Activated CD8-positive, alpha-beta memory T cell treated with anti-CD3 and anti-CD28 coated beads, Interleukin-2, amount 50 U/mL, for 4 hours (primary cell): ENCODE data around the gene FAM25A.
"Not testable (repeated sequence)": the region's sequence is repeated elsewhere in the genome, so short reads cannot be mapped to it uniquely, and the experiment has no call there.

Experiments used
- DNase-seq: peaks from one replicate; pipeline ENCODE4 v3.0.0-alpha.2; 2020

Gene FAM25A

GRCh38 chr10:87020056-87020455 lies at the start of gene FAM25A:
Gene FAM25A, plus strand, starts transcription at chr10:87020294. Its CDS starts 31 bp downstream, at chr10:87020325.
- not testable (repeated sequence) for DNase-seq

- DNase-seq, result no peak
These were observed 49.2 kb upstream of the FAM25A start for GRCh38 chr10:86970982-86971231.

- peak; percentile 90 for DNase-seq
These were observed 48.7 kb upstream of the FAM25A start for GRCh38 chr10:86971232-86971991.

GRCh38 chr10:86972613-86973380 lies 47.3 kb upstream of the FAM25A start:
- DNase-seq, result no peak

- DNase-seq, result no peak
These were observed 45.6 kb upstream of the FAM25A start for GRCh38 chr10:86974484-86974883.

- no peak for DNase-seq
These were observed 43.6 kb upstream of the FAM25A start for GRCh38 chr10:86976362-86977056.

- DNase-seq, result not testable (repeated sequence)
These were observed 41.6 kb upstream of the FAM25A start for GRCh38 chr10:86978457-86978856.

GRCh38 chr10:86979296-86979818 lies 40.7 kb upstream of the FAM25A start:
- DNase-seq, result no peak

- no peak for DNase-seq
These were observed 40.1 kb upstream of the FAM25A start for GRCh38 chr10:86979977-86980448.

GRCh38 chr10:86981020-86981419 lies 39.1 kb upstream of the FAM25A start:
- not testable (repeated sequence) for DNase-seq

- no peak for DNase-seq
These were observed 38.4 kb upstream of the FAM25A start for GRCh38 chr10:86981716-86982115.

- not testable (repeated sequence) for DNase-seq
These were observed 35.6 kb upstream of the FAM25A start for GRCh38 chr10:86984498-86984897.

GRCh38 chr10:86988520-86988919 lies 31.6 kb upstream of the FAM25A start:
- DNase-seq, result no peak

- DNase-seq, result not testable (repeated sequence)
These were observed 28.7 kb upstream of the FAM25A start for GRCh38 chr10:86991362-86991761.

- DNase-seq, result no peak
These were observed 27.6 kb upstream of the FAM25A start for GRCh38 chr10:86992456-86992855.

GRCh38 chr10:86992929-86993328 lies 27.2 kb upstream of the FAM25A start:
- no peak for DNase-seq

GRCh38 chr10:86999802-87000403 lies 20.2 kb upstream of the FAM25A start:
- DNase-seq, result not testable (repeated sequence)

- no peak for DNase-seq
These were observed 19.6 kb upstream of the FAM25A start for GRCh38 chr10:87000491-87000890.

GRCh38 chr10:87007124-87007523 lies 13.0 kb upstream of the FAM25A start:
- DNase-seq, result not testable (repeated sequence)

- DNase-seq, result not testable (repeated sequence)
These were observed 12.4 kb upstream of the FAM25A start for GRCh38 chr10:87007674-87008073.

GRCh38 chr10:87008303-87008702 lies 11.8 kb upstream of the FAM25A start:
- DNase-seq, result not testable (repeated sequence)

GRCh38 chr10:87009134-87009696 lies 10.9 kb upstream of the FAM25A start:
- DNase-seq, result not testable (repeated sequence)

GRCh38 chr10:87013528-87013927 lies 6.6 kb upstream of the FAM25A start:
- not testable (repeated sequence) for DNase-seq
